Nephron progenitor cell (in vitro differentiated cells): ENCODE results near the gene STAT5A.

Experiments used
- DNase-seq: peaks from one replicate; pipeline ENCODE4 v3.0.0; 2021
- H3K27ac Mint-ChIP-seq: 2 replicates; pipeline ENCODE4 v1.8.0; 2021; ENCODE audit warnings: mild to moderate bottlenecking, moderate library complexity, mixed read lengths
- H3K27me3 Mint-ChIP-seq: 2 replicates; pipeline ENCODE4 v1.8.0; 2021; ENCODE audit warnings: mild to moderate bottlenecking, low read depth, mixed read lengths; ENCODE audit not compliant: poor library complexity
- H3K36me3 Mint-ChIP-seq: 2 replicates; pipeline ENCODE4 v1.8.0; 2021; ENCODE audit warnings: low read depth, mixed read lengths
- H3K4me1 Mint-ChIP-seq: 2 replicates; pipeline ENCODE4 v1.8.0; 2021; ENCODE audit warnings: mixed read lengths
- H3K4me3 Mint-ChIP-seq: 2 replicates; pipeline ENCODE4 v1.8.0; 2021; ENCODE audit warnings: mild to moderate bottlenecking, moderate library complexity, mixed read lengths
- H3K9me3 Mint-ChIP-seq: 2 replicates; pipeline ENCODE4 v1.8.0; 2021; ENCODE audit warnings: mild to moderate bottlenecking, moderate library complexity, mixed read lengths
- CTCF ChIP-seq: fragments of 200-600 bp; sonication (generic); IDR thresholded peaks from 2 replicates; pipeline ENCODE4 v1.5.0; 2021; ENCODE audit warnings: antibody characterized with exemption

Gene STAT5A

GRCh38 chr17:42281571-42282096 is 6.7 kb upstream of the STAT5A start:
- Mint-ChIP-seq H3K27me3 (peaks cover 20% of the 10 kb centered on the region), H3K36me3 (no peaks in the 10 kb centered on the region), H3K4me1 (peaks cover 18% of the 10 kb centered on the region), H3K9me3 (no peaks in the 10 kb centered on the region), H3K4me3 (no peak overlapping the region), H3K27ac (no peak overlapping the region)
- no peak for DNase-seq
- TF ChIP-seq CTCF, result no peak

- H3K4me1 Mint-ChIP-seq, result peaks cover 20% of the 10 kb centered on the region
- no peaks in the 10 kb centered on the region for H3K36me3 Mint-ChIP-seq
- H3K4me3 Mint-ChIP-seq, result no peak overlapping the region
- no peak for DNase-seq
- H3K27ac Mint-ChIP-seq, result no peak overlapping the region
- peaks cover 25% of the 10 kb centered on the region for H3K27me3 Mint-ChIP-seq
- no peaks in the 10 kb centered on the region for H3K9me3 Mint-ChIP-seq
- no peak for TF ChIP-seq CTCF
These were observed 5.7 kb upstream of the STAT5A start for GRCh38 chr17:42282478-42283080.

- no peak for DNase-seq
- H3K27ac Mint-ChIP-seq, result no peak overlapping the region
These were observed 4.9 kb upstream of the STAT5A start for GRCh38 chr17:42283241-42284023.

GRCh38 chr17:42284024-42284369 is 4.3 kb upstream of the STAT5A start:
- peaks cover 34% of the 10 kb centered on the region for H3K27me3 Mint-ChIP-seq
- DNase-seq, result no peak
- H3K4me1 Mint-ChIP-seq, result peaks cover 18% of the 10 kb centered on the region
- no peak overlapping the region for H3K4me3 Mint-ChIP-seq
- TF ChIP-seq CTCF, result no peak
- H3K9me3 Mint-ChIP-seq, result no peaks in the 10 kb centered on the region
- no peaks in the 10 kb centered on the region for H3K36me3 Mint-ChIP-seq
- no peak overlapping the region for H3K27ac Mint-ChIP-seq

More at GRCh38 chr17:42283241-42284023, 4.9 kb upstream of the STAT5A start:
- no peak for TF ChIP-seq CTCF
- peaks cover 18% of the 10 kb centered on the region for H3K4me1 Mint-ChIP-seq
- peaks cover 29% of the 10 kb centered on the region for H3K27me3 Mint-ChIP-seq
- H3K36me3 Mint-ChIP-seq, result no peaks in the 10 kb centered on the region
- H3K9me3 Mint-ChIP-seq, result no peaks in the 10 kb centered on the region
- no peak overlapping the region for H3K4me3 Mint-ChIP-seq

GRCh38 chr17:42284566-42284965 is 3.7 kb upstream of the STAT5A start:
- no peaks in the 10 kb centered on the region for H3K9me3 Mint-ChIP-seq
- H3K36me3 Mint-ChIP-seq, result no peaks in the 10 kb centered on the region
- H3K4me1 Mint-ChIP-seq, result peaks cover 18% of the 10 kb centered on the region
- no peak for TF ChIP-seq CTCF
- no peak overlapping the region for H3K27ac Mint-ChIP-seq
- peaks cover 40% of the 10 kb centered on the region for H3K27me3 Mint-ChIP-seq
- no peak overlapping the region for H3K4me3 Mint-ChIP-seq
- DNase-seq, result no peak
